DND-41 (cell line): ENCODE measurements around the gene MX1.

Experiments
- ATAC-seq: fragments of 200-7000 bp; cut with Tn5 transposase; 3 replicates; pipeline ENCODE4 v1.9.1; 2021; ENCODE audit warnings: low read depth; ENCODE audit not compliant: insufficient read depth
- DNase-seq: peaks from one replicate; pipeline ENCODE4 v3.0.0-alpha.2; 2020
- H2AFZ ChIP-seq: 2 replicates; pipeline ENCODE4 v1.6.0; 2012; ENCODE audit warnings: low read depth, low read length
- H3K27ac ChIP-seq: 2 replicates; pipeline ENCODE4 v1.5.1; 2012; ENCODE audit warnings: low read length, inconsistent platforms
- H3K27me3 ChIP-seq: fragments of 200-600 bp; sonication (generic); 2 replicates; pipeline ENCODE4 v1.6.0; 2012; ENCODE audit warnings: low read length, mild to moderate bottlenecking, inconsistent platforms; ENCODE audit not compliant: insufficient read depth, poor library complexity
- H3K36me3 ChIP-seq: 2 replicates; pipeline ENCODE4 v1.5.1; 2012; ENCODE audit warnings: low read length, inconsistent platforms; ENCODE audit not compliant: insufficient read depth
- H3K4me1 ChIP-seq: 2 replicates; pipeline ENCODE4 v1.5.1; 2012; ENCODE audit warnings: mild to moderate bottlenecking, low read length; ENCODE audit not compliant: insufficient read depth
- H3K4me2 ChIP-seq: 2 replicates; pipeline ENCODE4 v1.6.0; 2012; ENCODE audit warnings: mild to moderate bottlenecking, moderate library complexity, low read length, inconsistent platforms; ENCODE audit not compliant: insufficient read depth
- H3K4me3 ChIP-seq, 2 experiments: fragments of 200-600 bp in 1 of 2; shearing (Covaris generic) in 1 of 2; 2 replicates each; pipeline ENCODE4 v1.5.1; 2012 to 2016; ENCODE audit warnings: inconsistent platforms in 2 of 2, low read length in 2 of 2, mild to moderate bottlenecking in 2 of 2, low read depth in 1 of 2, moderate library complexity in 1 of 2
- H3K79me2 ChIP-seq: 2 replicates; pipeline ENCODE4 v1.6.0; 2012; ENCODE audit warnings: low read length, inconsistent platforms; ENCODE audit not compliant: insufficient read depth
- H3K9ac ChIP-seq: 2 replicates; pipeline ENCODE4 v1.6.0; 2012; ENCODE audit warnings: low read depth, mild to moderate bottlenecking, inconsistent platforms, low read length, moderate library complexity
- H3K9me3 ChIP-seq: 2 replicates; pipeline ENCODE4 v1.5.1; 2012; ENCODE audit warnings: low read length, moderate library complexity, mild to moderate bottlenecking, inconsistent platforms; ENCODE audit not compliant: insufficient read depth, severe bottlenecking
- H4K20me1 ChIP-seq: 2 replicates; pipeline ENCODE4 v1.6.0; 2012; ENCODE audit warnings: low read length; ENCODE audit not compliant: insufficient read depth
- CTCF ChIP-seq: IDR thresholded peaks from 2 replicates; pipeline ENCODE4 v1.5.1; 2012; ENCODE audit warnings: borderline replicate concordance, low read length, moderate library complexity, mild to moderate bottlenecking; ENCODE audit not compliant: poor library complexity, severe bottlenecking; ENCODE audit errors: extremely low read depth
- EZH2 ChIP-seq: IDR thresholded peaks from 3 replicates; pipeline ENCODE4 v1.6.1; 2012; ENCODE audit warnings: borderline replicate concordance, low read depth, mild to moderate bottlenecking, moderate library complexity, low read length, inconsistent platforms; ENCODE audit not compliant: severe bottlenecking

Gene MX1

GRCh38 chr21:41507521-41508414 lies 81.7 kb downstream of the MX1 start, which contains the start of gene TMPRSS2:
TMPRSS2 (minus strand) TSS chr21:41508158; CDS start chr21:41498133, 10,025 bp downstream.
- no peak for ATAC-seq
- Histone ChIP-seq H3K79me2 (no peaks in the 10 kb centered on the region), H3K36me3 (no peaks in the 10 kb centered on the region), H3K4me2 (no peak within 1 kb of the TSS), H3K9me3 (no peaks in the 10 kb centered on the region), H3K9ac (no peak within 1 kb of the TSS), H2AFZ (no peak within 1 kb of the TSS), H3K4me1 (peaks cover 5% of the 10 kb centered on the region; the same call in 1 of the 2 replicates), H3K27me3 (no peaks in the 10 kb centered on the region), H3K27ac (no peak within 1 kb of the TSS), H4K20me1 (no peaks in the 10 kb centered on the region), H3K4me3 (no peak within 1 kb of the TSS)
- DNase-seq, result no peak
- TF ChIP-seq EZH2, result no peak
- TF ChIP-seq CTCF, result no peak

GRCh38 chr21:41508415-41509144 lies 82.5 kb downstream of the MX1 start:
- TF ChIP-seq CTCF (no peak), EZH2 (no peak)
- ATAC-seq, result no peak
- no peaks in the 10 kb centered on the region for H3K79me2 ChIP-seq
- H3K27ac ChIP-seq, result no peak overlapping the region
- H3K4me2 ChIP-seq, result no peak overlapping the region
- H3K4me3 ChIP-seq, result no peak overlapping the region
- peaks cover 5% of the 10 kb centered on the region; the same call in 1 of the 2 replicates for H3K4me1 ChIP-seq
- H3K9ac ChIP-seq, result no peak overlapping the region
- no peaks in the 10 kb centered on the region for H3K27me3 ChIP-seq
- H3K36me3 ChIP-seq, result no peaks in the 10 kb centered on the region
- H3K9me3 ChIP-seq, result no peaks in the 10 kb centered on the region
- DNase-seq, result no peak
- H2AFZ ChIP-seq, result no peak overlapping the region
- no peaks in the 10 kb centered on the region for H4K20me1 ChIP-seq
